Loucy (cell line): Measurements from ENCODE around the gene CEP76.

Experiments
- H2AFZ ChIP-seq: fragments of 200-600 bp; sonication (generic); 2 replicates; pipeline ENCODE4 v1.6.0; 2016; ENCODE audit warnings: antibody characterized with exemption, mild to moderate bottlenecking, low read length, moderate library complexity
- H3F3A ChIP-seq: fragments of 200-600 bp; 2 replicates; pipeline ENCODE4 v1.6.0; 2016; ENCODE audit warnings: antibody characterized with exemption, low read depth, mild to moderate bottlenecking
- H3K27me3 ChIP-seq: fragments of 200-600 bp; sonication (generic); 2 replicates; pipeline ENCODE4 v1.6.1; 2014; ENCODE audit warnings: low read length, mild to moderate bottlenecking; ENCODE audit not compliant: insufficient read depth, poor library complexity, severe bottlenecking
- H3K36me3 ChIP-seq: fragments of 200-600 bp; sonication (generic); 2 replicates; pipeline ENCODE4 v1.6.1; 2016; ENCODE audit warnings: low read length; ENCODE audit not compliant: insufficient read depth
- H3K4me1 ChIP-seq: fragments of 200-600 bp; sonication (generic); 2 replicates; pipeline ENCODE4 v1.5.1; 2014; ENCODE audit warnings: low read length, mild to moderate bottlenecking; ENCODE audit not compliant: insufficient read depth, poor library complexity, severe bottlenecking
- H3K4me2 ChIP-seq: fragments of 200-600 bp; sonication (generic); 2 replicates; pipeline ENCODE4 v1.6.0; 2014; ENCODE audit warnings: antibody characterized with exemption, low read length, low read depth, mild to moderate bottlenecking; ENCODE audit not compliant: poor library complexity, severe bottlenecking
- H3K4me3 ChIP-seq: fragments of 200-600 bp; sonication (generic); 2 replicates; pipeline ENCODE4 v1.5.1; 2014; ENCODE audit warnings: low read length, mild to moderate bottlenecking, mixed read lengths; ENCODE audit not compliant: poor library complexity, severe bottlenecking
- H3K79me2 ChIP-seq: fragments of 200-600 bp; sonication (generic); 2 replicates; pipeline ENCODE4 v1.6.1; 2014; ENCODE audit warnings: low read length; ENCODE audit not compliant: insufficient read depth
- H3K9ac ChIP-seq: fragments of 200-600 bp; sonication (generic); 2 replicates; pipeline ENCODE4 v1.6.0; 2014; ENCODE audit warnings: mild to moderate bottlenecking, low read depth, low read length, moderate library complexity; ENCODE audit not compliant: poor library complexity, severe bottlenecking
- H3K9me2 ChIP-seq: fragments of 200-600 bp; sonication (generic); replicated peaks from 2 replicates; pipeline ENCODE4 v1.6.1; 2016; ENCODE audit warnings: low read depth, low read length, mixed read lengths
- H3K9me3 ChIP-seq: fragments of 200-600 bp; sonication (generic); 2 replicates; pipeline ENCODE4 v1.6.1; 2014; ENCODE audit warnings: mild to moderate bottlenecking, antibody characterized with exemption, low read length, low read depth; ENCODE audit not compliant: insufficient read depth
- H4K20me1 ChIP-seq: fragments of 200-600 bp; sonication (generic); 2 replicates; pipeline ENCODE4 v1.6.0; 2014; ENCODE audit warnings: antibody characterized with exemption, low read length, mild to moderate bottlenecking; ENCODE audit not compliant: insufficient read depth, poor library complexity, severe bottlenecking
- EZH2phosphoT487 ChIP-seq: fragments of 200-600 bp; IDR thresholded peaks from 2 replicates; pipeline ENCODE4 v1.6.1; 2018; ENCODE audit warnings: antibody characterized with exemption, mild to moderate bottlenecking, moderate library complexity, borderline replicate concordance
- TF ChIP-seq, protein P1 (sequence below): fragments of 200-600 bp; sonication (generic); conservative IDR thresholded peaks from 2 replicates; pipeline ENCODE4 v1.5.1; 2014; ENCODE audit warnings: mild to moderate bottlenecking, antibody characterized with exemption, low read length

CEP76 gene

DNA sequence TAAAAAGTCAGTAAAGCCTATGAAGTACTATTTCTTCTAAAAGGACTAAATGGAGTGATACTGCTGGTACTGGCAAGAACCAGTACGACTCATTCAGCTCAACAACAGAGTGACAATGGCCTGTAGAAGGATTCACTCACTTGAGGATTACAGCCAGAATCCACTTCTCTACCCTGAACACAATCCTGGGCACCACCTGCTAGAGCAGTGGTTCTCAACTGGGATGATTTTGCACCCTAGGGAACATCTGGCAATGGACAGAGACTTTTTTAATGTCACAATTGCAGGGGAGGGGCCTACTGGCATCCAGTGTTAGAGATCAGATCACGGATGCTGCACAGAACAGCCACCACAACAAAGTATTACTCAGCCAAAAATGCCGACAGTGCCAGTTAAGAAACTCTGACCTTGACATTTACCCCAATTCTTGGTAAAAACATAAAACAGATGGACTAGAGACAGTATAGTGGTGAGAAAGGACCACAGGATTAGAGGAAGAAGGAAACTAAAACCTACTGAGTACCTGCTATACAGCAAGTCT lies 49.6 kb downstream of the CEP76 start:
- peak overlapping the region; percentile 28 for H3K4me2 ChIP-seq
- no peak overlapping the region for H3K9ac ChIP-seq
- no peaks in the 10 kb centered on the region for H3K36me3 ChIP-seq
- H2AFZ ChIP-seq: no peak overlapping the region
- no peak for TF ChIP-seq EZH2phosphoT487
- H4K20me1 ChIP-seq: no peaks in the 10 kb centered on the region
- H3K79me2 ChIP-seq: no peaks in the 10 kb centered on the region
- peaks cover 5% of the 10 kb centered on the region for H3K27me3 ChIP-seq
- no peaks in the 10 kb centered on the region for H3K4me1 ChIP-seq
- no peak overlapping the region for H3K4me3 ChIP-seq
- H3K9me2 ChIP-seq: no peaks in the 10 kb centered on the region
- H3F3A ChIP-seq: no peaks in the 10 kb centered on the region
- H3K9me3 ChIP-seq: no peaks in the 10 kb centered on the region

DNA sequence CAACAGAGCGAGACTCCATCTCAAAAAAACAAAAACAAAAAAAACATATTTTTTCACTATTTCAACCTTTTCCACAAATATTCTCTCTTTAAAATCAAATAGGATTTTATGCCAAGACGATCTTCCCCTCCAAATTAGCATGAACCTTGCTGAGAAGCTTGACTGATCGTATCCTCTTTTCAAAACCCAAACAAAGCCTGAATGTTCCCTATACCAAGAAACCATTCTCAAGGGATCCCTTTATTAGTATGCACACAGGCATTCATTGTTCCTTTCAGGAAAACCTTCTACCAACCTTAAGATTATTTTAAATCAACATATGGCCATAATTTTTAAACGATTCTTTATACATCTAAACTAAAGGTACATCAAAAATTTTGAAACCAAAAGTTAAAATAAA lies 50.9 kb downstream of the CEP76 start:
- H3F3A ChIP-seq: no peaks in the 10 kb centered on the region
- H3K27me3 ChIP-seq: no peaks in the 10 kb centered on the region
- H3K9ac ChIP-seq: no peak overlapping the region
- H3K9me3 ChIP-seq: no peaks in the 10 kb centered on the region
- TF ChIP-seq, protein P1, sequence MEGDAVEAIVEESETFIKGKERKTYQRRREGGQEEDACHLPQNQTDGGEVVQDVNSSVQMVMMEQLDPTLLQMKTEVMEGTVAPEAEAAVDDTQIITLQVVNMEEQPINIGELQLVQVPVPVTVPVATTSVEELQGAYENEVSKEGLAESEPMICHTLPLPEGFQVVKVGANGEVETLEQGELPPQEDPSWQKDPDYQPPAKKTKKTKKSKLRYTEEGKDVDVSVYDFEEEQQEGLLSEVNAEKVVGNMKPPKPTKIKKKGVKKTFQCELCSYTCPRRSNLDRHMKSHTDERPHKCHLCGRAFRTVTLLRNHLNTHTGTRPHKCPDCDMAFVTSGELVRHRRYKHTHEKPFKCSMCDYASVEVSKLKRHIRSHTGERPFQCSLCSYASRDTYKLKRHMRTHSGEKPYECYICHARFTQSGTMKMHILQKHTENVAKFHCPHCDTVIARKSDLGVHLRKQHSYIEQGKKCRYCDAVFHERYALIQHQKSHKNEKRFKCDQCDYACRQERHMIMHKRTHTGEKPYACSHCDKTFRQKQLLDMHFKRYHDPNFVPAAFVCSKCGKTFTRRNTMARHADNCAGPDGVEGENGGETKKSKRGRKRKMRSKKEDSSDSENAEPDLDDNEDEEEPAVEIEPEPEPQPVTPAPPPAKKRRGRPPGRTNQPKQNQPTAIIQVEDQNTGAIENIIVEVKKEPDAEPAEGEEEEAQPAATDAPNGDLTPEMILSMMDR: no peak
- no peak for TF ChIP-seq EZH2phosphoT487
- no peaks in the 10 kb centered on the region for H3K9me2 ChIP-seq
- no peak overlapping the region for H2AFZ ChIP-seq
- H3K4me3 ChIP-seq: no peak overlapping the region
- H3K36me3 ChIP-seq: no peaks in the 10 kb centered on the region
- H3K4me2 ChIP-seq: peak overlapping the region; percentile 28
- H3K4me1 ChIP-seq: no peaks in the 10 kb centered on the region
- no peaks in the 10 kb centered on the region for H3K79me2 ChIP-seq
- H4K20me1 ChIP-seq: no peaks in the 10 kb centered on the region

DNA sequence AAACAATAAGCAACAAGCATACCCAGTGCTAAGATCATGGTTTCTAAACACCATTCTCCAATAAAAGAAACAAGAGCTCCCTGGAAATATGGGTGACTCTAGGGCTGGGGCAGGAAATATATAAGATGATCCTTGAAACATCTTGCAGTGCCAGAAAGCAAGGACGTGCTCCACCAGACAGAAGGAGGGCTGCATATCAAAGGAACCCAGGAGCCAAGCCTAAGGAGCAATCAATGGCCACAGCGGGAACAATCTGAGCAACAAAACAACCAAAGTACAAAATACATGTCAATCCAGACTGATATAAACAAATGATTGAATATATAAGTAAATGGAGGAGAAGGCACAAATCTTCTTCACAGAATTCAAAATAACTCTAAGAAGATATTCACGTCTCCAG lies 54.8 kb downstream of the CEP76 start:
- no peak overlapping the region for H3K4me2 ChIP-seq
- H3K79me2 ChIP-seq: no peaks in the 10 kb centered on the region
- no peak overlapping the region for H3K9ac ChIP-seq
- H3K4me1 ChIP-seq: no peaks in the 10 kb centered on the region
- H3K9me3 ChIP-seq: no peaks in the 10 kb centered on the region
- H3K4me3 ChIP-seq: no peak overlapping the region
- TF ChIP-seq, protein P1: no peak
- TF ChIP-seq EZH2phosphoT487: no peak
- H2AFZ ChIP-seq: no peak overlapping the region
- H4K20me1 ChIP-seq: no peaks in the 10 kb centered on the region
- no peaks in the 10 kb centered on the region for H3F3A ChIP-seq
- no peaks in the 10 kb centered on the region for H3K27me3 ChIP-seq
- H3K36me3 ChIP-seq: no peaks in the 10 kb centered on the region
- no peaks in the 10 kb centered on the region for H3K9me2 ChIP-seq

DNA sequence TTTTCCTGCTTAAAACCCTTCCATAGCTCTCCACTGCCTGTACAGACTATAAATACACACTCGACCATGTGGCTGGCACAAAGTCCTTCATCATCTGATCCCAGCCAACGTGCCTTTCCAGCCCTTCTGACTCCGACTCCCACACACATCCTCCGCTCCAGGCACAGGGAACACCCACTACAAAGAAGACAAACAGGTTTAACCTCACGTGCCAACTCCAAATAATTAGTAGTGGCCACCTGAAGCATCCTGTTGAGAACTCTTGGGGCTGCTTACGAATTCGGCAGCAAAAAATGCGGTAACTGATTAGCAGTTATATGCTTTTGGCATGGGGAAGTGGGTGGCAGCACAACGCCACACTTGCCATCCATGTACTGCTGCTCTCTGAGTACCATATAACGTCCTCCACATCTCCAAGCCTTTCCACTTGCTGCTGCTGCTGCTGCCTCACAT lies 56.7 kb downstream of the CEP76 start:
- Histone ChIP-seq H3K27me3 (no peaks in the 10 kb centered on the region), H3K4me3 (no peak overlapping the region), H2AFZ (no peak overlapping the region), H3F3A (no peaks in the 10 kb centered on the region), H3K4me1 (no peaks in the 10 kb centered on the region), H4K20me1 (no peaks in the 10 kb centered on the region), H3K9me3 (no peaks in the 10 kb centered on the region), H3K79me2 (no peaks in the 10 kb centered on the region), H3K4me2 (no peak overlapping the region), H3K9me2 (no peaks in the 10 kb centered on the region), H3K9ac (no peak overlapping the region), H3K36me3 (no peaks in the 10 kb centered on the region)
- no peak for TF ChIP-seq EZH2phosphoT487
- TF ChIP-seq, protein P1: no peak
